Fibroblast of lung (primary cell): ENCODE measurements around the gene PDE6A. TPM values are rescaled to one million over a fixed set of nuclear protein-coding genes. Genes with fewer than 3 reads are reported as not detected.

Experiments
- DNase-seq, 2 donors: peaks; one replicate each; pipeline versions ENCODE4 v3.0.0 to v3.0.0-alpha.2; 2010; ENCODE audit warnings: low read depth in 2 of 2
- H2AFZ ChIP-seq: 2 replicates; pipeline ENCODE4 v1.5.1; 2012; ENCODE audit warnings: low read length, control low read depth, inconsistent platforms
- H3K27ac ChIP-seq: 2 replicates; pipeline ENCODE4 v1.5.1; 2011; ENCODE audit warnings: low read length, control low read depth; ENCODE audit not compliant: insufficient read depth
- H3K27me3 ChIP-seq: 2 replicates; pipeline ENCODE4 v1.5.1; 2011; ENCODE audit warnings: mild to moderate bottlenecking, low read length; ENCODE audit not compliant: control insufficient read depth, insufficient read depth
- H3K36me3 ChIP-seq: 2 replicates; pipeline ENCODE4 v1.5.1; 2011; ENCODE audit warnings: low read length; ENCODE audit not compliant: control insufficient read depth, insufficient read depth
- H3K4me1 ChIP-seq: 2 replicates; pipeline ENCODE4 v1.5.1; 2011; ENCODE audit warnings: low read length; ENCODE audit not compliant: control insufficient read depth, insufficient read depth; ENCODE audit errors: extremely low read depth
- H3K4me2 ChIP-seq: 2 replicates; pipeline ENCODE4 v1.5.1; 2011; ENCODE audit warnings: low read length, control low read depth; ENCODE audit not compliant: insufficient read depth; ENCODE audit errors: extremely low read depth
- H3K4me3 ChIP-seq, 4 experiments: fragments of 200-600 bp in 1 of 4; sonication (generic) in 1 of 4; replicated peaks in 1 of 4; 2 replicates each; pipeline ENCODE4 v1.5.1; 2011 to 2016; ENCODE audit warnings: low read length in 4 of 4, low read depth in 3 of 4, mild to moderate bottlenecking in 3 of 4, control low read depth in 2 of 4, inconsistent platforms in 1 of 4, mixed read lengths in 1 of 4; ENCODE audit not compliant: insufficient read depth in 1 of 4; ENCODE audit errors: control extremely low read depth in 1 of 4
- H3K79me2 ChIP-seq: 2 replicates; pipeline ENCODE4 v1.5.1; 2012; ENCODE audit warnings: mild to moderate bottlenecking, low read length, inconsistent platforms; ENCODE audit not compliant: control insufficient read depth, insufficient read depth
- H3K9ac ChIP-seq: 2 replicates; pipeline ENCODE4 v1.5.1; 2011; ENCODE audit warnings: mild to moderate bottlenecking, low read length, control low read depth; ENCODE audit not compliant: insufficient read depth
- H3K9me3 ChIP-seq: 2 replicates; pipeline ENCODE4 v1.5.1; 2012; ENCODE audit warnings: low read depth, low read length; ENCODE audit not compliant: control insufficient read depth, insufficient read depth
- H4K20me1 ChIP-seq: 2 replicates; pipeline ENCODE4 v1.5.1; 2011; ENCODE audit warnings: low read length; ENCODE audit not compliant: control insufficient read depth, insufficient read depth; ENCODE audit errors: extremely low read depth
- EZH2 ChIP-seq: IDR thresholded peaks from 2 replicates; pipeline ENCODE4 v1.5.1; 2012; ENCODE audit warnings: low read length, control low read depth, mild to moderate bottlenecking; ENCODE audit errors: missing control alignments
- polyA plus RNA-seq, 2 donors: library from polyadenylated mRNA; depleted of rRNA in 1 of 2; stranded (reverse) in 1 of 2; unstranded in 1 of 2; fragments of >200 nt; gene quantifications; 2 replicates each; pipeline ENCODE4 v1.2.1, GENCODE V29; 2011 to 2012; ENCODE audit warnings: missing spikeins in 1 of 2
- total RNA-seq: library from RNA; depleted of rRNA; stranded (reverse); fragments of >200 nt; gene quantifications from 2 replicates; pipeline ENCODE4 v1.2.1, GENCODE V29; 2014
- TF ChIP-seq, protein P1 (sequence below), 2 donors: IDR thresholded peaks in 1 of 2; conservative IDR thresholded peaks in 1 of 2; 1 replicate in 1 of 2; 2 replicates in 1 of 2; pipeline ENCODE4 v1.5.1; 2011 to 2012; ENCODE audit warnings: low read length in 2 of 2, control low read depth in 1 of 2, inconsistent platforms in 1 of 2, low read depth in 1 of 2, mild to moderate bottlenecking in 1 of 2

PDE6A gene
- total and polyA plus RNA-seq, 2 donors (not counting 1 experiment from before 2014, with no cell fraction given), result under 0.01 TPM; not detected in 1

DNA sequence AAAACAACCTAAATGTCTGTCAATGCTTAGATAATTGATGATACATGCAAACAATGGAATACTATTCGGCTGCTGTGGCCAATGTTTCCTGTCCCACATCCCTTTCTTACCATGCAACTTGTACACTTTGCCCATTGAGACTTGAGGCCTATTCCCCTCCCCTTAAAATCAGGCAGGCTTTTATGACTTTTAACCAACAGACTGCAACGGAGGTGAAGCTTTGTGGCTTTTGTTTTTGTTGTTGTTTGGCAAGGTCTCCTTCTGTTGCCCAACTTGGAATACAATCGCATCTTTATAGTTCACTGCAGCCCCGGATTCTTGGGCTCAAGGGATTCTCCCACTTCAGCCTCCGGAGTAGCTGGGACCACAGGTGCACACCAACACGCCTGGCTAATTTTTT lies 10.2 kb upstream of the PDE6A start:
- no peak overlapping the region for H3K4me2 ChIP-seq
- no peaks in the 10 kb centered on the region for H3K9me3 ChIP-seq
- no peak overlapping the region for H3K27ac ChIP-seq
- TF ChIP-seq, protein P1, sequence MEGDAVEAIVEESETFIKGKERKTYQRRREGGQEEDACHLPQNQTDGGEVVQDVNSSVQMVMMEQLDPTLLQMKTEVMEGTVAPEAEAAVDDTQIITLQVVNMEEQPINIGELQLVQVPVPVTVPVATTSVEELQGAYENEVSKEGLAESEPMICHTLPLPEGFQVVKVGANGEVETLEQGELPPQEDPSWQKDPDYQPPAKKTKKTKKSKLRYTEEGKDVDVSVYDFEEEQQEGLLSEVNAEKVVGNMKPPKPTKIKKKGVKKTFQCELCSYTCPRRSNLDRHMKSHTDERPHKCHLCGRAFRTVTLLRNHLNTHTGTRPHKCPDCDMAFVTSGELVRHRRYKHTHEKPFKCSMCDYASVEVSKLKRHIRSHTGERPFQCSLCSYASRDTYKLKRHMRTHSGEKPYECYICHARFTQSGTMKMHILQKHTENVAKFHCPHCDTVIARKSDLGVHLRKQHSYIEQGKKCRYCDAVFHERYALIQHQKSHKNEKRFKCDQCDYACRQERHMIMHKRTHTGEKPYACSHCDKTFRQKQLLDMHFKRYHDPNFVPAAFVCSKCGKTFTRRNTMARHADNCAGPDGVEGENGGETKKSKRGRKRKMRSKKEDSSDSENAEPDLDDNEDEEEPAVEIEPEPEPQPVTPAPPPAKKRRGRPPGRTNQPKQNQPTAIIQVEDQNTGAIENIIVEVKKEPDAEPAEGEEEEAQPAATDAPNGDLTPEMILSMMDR (conservative IDR thresholded peaks at IDR 0.05 in 1 of 2, IDR thresholded peaks at IDR 0.05 in 1 of 2; ENCODE audit: low read depth in 1 of 2, low read length in 2 of 2), result no peak
- TF ChIP-seq EZH2, result no peak
- H4K20me1 ChIP-seq, result no peaks in the 10 kb centered on the region
- peaks cover 6% of the 10 kb centered on the region for H3K27me3 ChIP-seq
- H3K4me1 ChIP-seq, result peaks cover 2% of the 10 kb centered on the region
- no peaks in the 10 kb centered on the region for H3K79me2 ChIP-seq
- no peaks in the 10 kb centered on the region for H3K36me3 ChIP-seq
- no peak overlapping the region for H2AFZ ChIP-seq
- H3K9ac ChIP-seq, result no peak overlapping the region
- H3K4me3 ChIP-seq, result no peak overlapping the region
- no peak for DNase-seq

DNA sequence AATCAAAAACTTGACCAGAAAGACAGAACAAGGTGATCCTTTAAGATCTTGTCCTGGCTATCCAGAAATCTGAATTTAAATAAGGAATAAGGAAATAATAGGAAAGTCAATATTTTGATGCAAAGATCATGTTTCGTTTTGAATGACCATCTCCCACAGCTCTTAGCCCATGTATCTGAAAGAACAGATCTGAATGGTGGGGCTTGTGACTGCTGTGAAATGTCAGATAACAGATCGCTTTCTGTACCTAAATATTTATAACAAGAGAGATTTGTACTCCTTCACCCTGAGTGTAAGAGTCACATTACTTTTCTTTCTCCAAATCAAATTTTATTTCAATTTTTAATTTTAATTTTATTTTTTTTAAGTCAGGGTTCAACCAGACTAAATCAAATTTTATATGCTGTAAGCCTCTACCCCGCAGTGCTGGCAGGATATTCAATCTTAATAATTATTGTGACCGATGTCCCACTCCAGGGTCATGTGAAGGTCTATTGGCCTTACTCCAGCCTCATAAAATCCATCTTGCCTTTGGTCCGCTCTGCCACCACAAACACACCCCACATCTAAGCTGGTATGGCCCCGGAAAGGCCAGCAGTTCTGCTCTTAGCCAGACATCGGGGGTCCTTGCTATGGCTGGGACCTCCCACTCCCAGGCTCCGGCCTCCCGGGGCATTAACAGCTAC lies 9.0 kb upstream of the PDE6A start:
- no peak for TF ChIP-seq EZH2
- TF ChIP-seq, protein P1 (conservative IDR thresholded peaks at IDR 0.05 in 1 of 2, IDR thresholded peaks at IDR 0.05 in 1 of 2; ENCODE audit: low read depth in 1 of 2, low read length in 2 of 2), result no peak
- Histone ChIP-seq H4K20me1 (no peaks in the 10 kb centered on the region), H3K27me3 (peaks cover 6% of the 10 kb centered on the region), H3K4me2 (no peak overlapping the region), H3K79me2 (no peaks in the 10 kb centered on the region), H3K4me3 (no peak overlapping the region), H3K27ac (no peak overlapping the region), H3K9me3 (no peaks in the 10 kb centered on the region), H3K36me3 (no peaks in the 10 kb centered on the region), H3K4me1 (no peaks in the 10 kb centered on the region), H2AFZ (no peak overlapping the region), H3K9ac (no peak overlapping the region)
- no peak for DNase-seq

DNA sequence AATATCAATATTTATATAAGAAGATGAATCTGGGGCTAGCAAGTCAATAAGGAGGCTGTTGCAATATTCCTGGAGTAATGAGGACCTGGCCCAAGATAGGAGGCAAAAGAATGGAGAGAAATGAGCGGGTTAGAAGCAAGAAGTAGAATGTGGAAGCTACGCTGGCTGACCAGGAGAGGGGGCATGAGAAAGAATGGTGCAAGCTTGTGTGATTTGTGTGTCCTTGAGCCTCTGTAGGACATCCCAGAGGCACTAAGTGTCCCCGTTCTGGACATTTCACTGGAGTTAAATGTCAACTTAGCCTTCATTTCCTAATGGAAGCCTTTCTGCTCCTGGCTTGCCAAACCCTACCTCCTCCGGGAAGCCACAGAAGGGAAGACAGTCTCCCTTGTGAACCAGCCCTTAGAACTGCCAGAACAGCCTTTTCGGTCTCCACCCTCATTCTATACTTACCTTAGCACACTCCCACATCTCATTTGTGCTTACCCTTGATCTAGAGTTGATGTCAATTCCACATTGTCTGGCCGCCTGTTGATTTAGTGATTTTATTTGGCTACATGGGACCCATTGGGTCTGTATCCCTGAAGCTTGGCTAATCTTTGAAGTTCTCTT lies 6.7 kb upstream of the PDE6A start:
- Histone ChIP-seq H3K27ac (no peak overlapping the region), H3K79me2 (no peaks in the 10 kb centered on the region), H3K36me3 (no peaks in the 10 kb centered on the region), H3K9me3 (no peaks in the 10 kb centered on the region), H3K4me3 (no peak overlapping the region), H2AFZ (no peak overlapping the region), H3K4me1 (no peaks in the 10 kb centered on the region), H3K4me2 (no peak overlapping the region), H3K27me3 (peaks cover 7% of the 10 kb centered on the region), H4K20me1 (no peaks in the 10 kb centered on the region), H3K9ac (no peak overlapping the region)
- DNase-seq, result no peak
- TF ChIP-seq, protein P1 (conservative IDR thresholded peaks at IDR 0.05 in 1 of 2, IDR thresholded peaks at IDR 0.05 in 1 of 2; ENCODE audit: low read depth in 1 of 2, low read length in 2 of 2), result no peak
- TF ChIP-seq EZH2, result no peak
